K562 (cell line): ENCODE measurements around the gene GOLT1A. TPM values are rescaled to one million over a fixed set of nuclear protein-coding genes. Genes with fewer than 3 reads are reported as not detected.

Experiments
- ATAC-seq: fragments of 200-7000 bp; cut with Tn5 transposase; 3 replicates; pipeline ENCODE4 v1.9.1; 2020; ENCODE audit warnings: moderate library complexity
- BruUV-seq: library from RNA; stranded (reverse); fragments of 400-500 nt; replicated peaks from 2 replicates; lab custom pipeline; 2021; lab: Mats Ljungman, UMichigan
- CTCF ChIA-PET: fragments of 300-600 bp; formaldehyde crosslinking; extraction: SDS; loops from one replicate; lab custom pipeline; 2021; ENCODE audit warnings: low intra/inter-chr PET ratio; lab: Yijun Ruan, JAX
- POLR2A ChIA-PET: fragments of 300-600, 350-650 bp; sonication (Branson Sonifier 250); formaldehyde crosslinking; extraction: SDS; loops from one replicate; lab custom pipeline; 2021; ENCODE audit warnings: antibody characterized with exemption, inconsistent platforms; lab: Yijun Ruan, JAX
- DNase-seq, 4 experiments: peaks; one replicate each; pipeline versions ENCODE4 v3.0.0 to v3.0.0-alpha.2; 2011 to 2018; ENCODE audit warnings: low spot score in 3 of 4, mixed read lengths in 3 of 4; ENCODE audit errors: extremely low read depth in 1 of 4
- FAIRE-seq: peaks from 2 replicates; lab custom pipeline; 2011; peaks lifted over from hg19 to GRCh38; lab: Jason Lieb, UNC
- H2AFZ ChIP-seq: 2 replicates; pipeline ENCODE4 v1.6.0; 2011; ENCODE audit warnings: low read depth, low read length, control low read depth, inconsistent platforms
- H3K27ac ChIP-seq: fragments of 200-600 bp; 3 replicates; pipeline ENCODE4 v1.8.0; 2011; ENCODE audit warnings: low read depth, mild to moderate bottlenecking, control low read depth, inconsistent platforms, low read length, moderate library complexity, mixed read lengths; ENCODE audit errors: extremely low read depth
- H3K27me3 ChIP-seq, 2 experiments: fragments of 300-600 bp in 1 of 2; 2 replicates in 1 of 2; 3 replicates in 1 of 2; pipeline versions ENCODE4 v1.6.0 to v1.8.0; 2011; ENCODE audit warnings: inconsistent platforms in 2 of 2, low read length in 2 of 2, mild to moderate bottlenecking in 1 of 2, mixed read lengths in 1 of 2, moderate library complexity in 1 of 2; ENCODE audit not compliant: control insufficient read depth in 2 of 2, insufficient read depth in 2 of 2
- H3K36me3 ChIP-seq: fragments of 300-600 bp; 3 replicates; pipeline ENCODE4 v1.8.0; 2011; ENCODE audit warnings: mild to moderate bottlenecking, low read length, inconsistent platforms; ENCODE audit not compliant: control insufficient read depth, insufficient read depth
- H3K4me1 ChIP-seq, 2 experiments: fragments of 200-600 bp in 1 of 2; replicated peaks in 1 of 2; 2 replicates in 1 of 2; 3 replicates in 1 of 2; pipeline versions ENCODE4 v1.5.1 to v1.8.0; 2011; ENCODE audit warnings: inconsistent platforms in 2 of 2, low read length in 2 of 2, mild to moderate bottlenecking in 1 of 2, mixed read lengths in 1 of 2, moderate library complexity in 1 of 2; ENCODE audit not compliant: control insufficient read depth in 2 of 2, insufficient read depth in 2 of 2
- H3K4me2 ChIP-seq: 2 replicates; pipeline ENCODE4 v1.6.1; 2011; ENCODE audit warnings: low read length, control low read depth, inconsistent platforms, mixed read lengths; ENCODE audit not compliant: insufficient read depth
- H3K4me3 ChIP-seq: fragments of 200-600 bp; sonication (generic), shearing (Covaris generic); 2 replicates; pipeline ENCODE4 v1.5.1; 2016; ENCODE audit warnings: control low read depth, inconsistent platforms
- H3K79me2 ChIP-seq: fragments of 200-600 bp; 3 replicates; pipeline ENCODE4 v1.8.0; 2011; ENCODE audit warnings: low read length, inconsistent platforms; ENCODE audit not compliant: control insufficient read depth, insufficient read depth
- H3K9ac ChIP-seq, 2 experiments: 2 replicates each; pipeline versions ENCODE4 v1.6.0 to v1.6.1; 2011; ENCODE audit warnings: low read depth in 2 of 2, low read length in 2 of 2, control low read depth in 1 of 2, inconsistent platforms in 1 of 2, mild to moderate bottlenecking in 1 of 2, mixed read lengths in 1 of 2; ENCODE audit not compliant: insufficient read depth in 1 of 2
- H3K9me1 ChIP-seq: one replicate; pipeline ENCODE4 v1.6.0; 2011; ENCODE audit warnings: inconsistent platforms, mild to moderate bottlenecking, low read length, moderate library complexity; ENCODE audit not compliant: control insufficient read depth, insufficient read depth
- H3K9me3 ChIP-seq: replicated peaks from 2 replicates; pipeline ENCODE4 v1.5.1; 2011; ENCODE audit warnings: low read depth, low read length, inconsistent platforms; ENCODE audit not compliant: control insufficient read depth, insufficient read depth
- H4K20me1 ChIP-seq: replicated peaks from 2 replicates; pipeline ENCODE4 v1.6.1; 2011; ENCODE audit warnings: low read length, inconsistent platforms, mixed read lengths; ENCODE audit not compliant: control insufficient read depth, insufficient read depth
- CTCFL ChIP-seq: IDR thresholded peaks from 2 replicates; pipeline ENCODE4 v1.6.1; 2011; ENCODE audit warnings: borderline replicate concordance, low read depth, mild to moderate bottlenecking, moderate library complexity, low read length; ENCODE audit not compliant: insufficient read depth, poor library complexity, severe bottlenecking
- E2F3 ChIP-seq: fragments of 250-450 bp; sonication (Bioruptor Pico); IDR thresholded peaks from 2 replicates; pipeline ENCODE4 v1.4.0; 2020; ENCODE audit warnings: mild to moderate bottlenecking
- HIVEP1 ChIP-seq: fragments of 250-450 bp; sonication (Bioruptor Pico); IDR thresholded peaks from 2 replicates; pipeline ENCODE4 v1.4.0; 2020; ENCODE audit warnings: mild to moderate bottlenecking
- PRDM10 ChIP-seq: fragments of 450-650 bp; IDR thresholded peaks from 2 replicates; pipeline ENCODE4 v1.6.1; 2018; ENCODE audit not compliant: partially characterized antibody
- ZNF76 ChIP-seq: fragments of 250-450 bp; sonication (Bioruptor Pico); IDR thresholded peaks from 2 replicates; pipeline ENCODE4 v1.4.0; 2020; ENCODE audit warnings: mild to moderate bottlenecking, moderate library complexity, borderline replicate concordance
- ZSCAN32 ChIP-seq: fragments of 450-650 bp; formaldehyde crosslinking; IDR thresholded peaks from 2 replicates; pipeline ENCODE4 v1.4.0; 2020; ENCODE audit warnings: mild to moderate bottlenecking, moderate library complexity
- WGBS: fragments of 100-300 bp; shearing (Covaris generic); methylation state at CpG from one replicate; pipeline ENCODE4 v1.1.6; 2016; ENCODE audit warnings: low coverage, mixed read lengths; ENCODE audit not compliant: insufficient coverage; ENCODE audit errors: missing lambda C conversion rate; 5-methylcytosine and 5-hydroxymethylcytosine counted together
- in situ Hi-C: fragments of 300-500 bp; cut with MboI; formaldehyde crosslinking; loops from 4 replicates; pipeline ENCODE4 v1.15.0; 2018; ENCODE audit warnings: inconsistent platforms, mixed read lengths
- intact Hi-C: fragments of 100-400 bp; cut with micrococcal nuclease; formaldehyde crosslinking; loops from 2 replicates; pipeline ENCODE4 v1.14.2; 2022
- polyA plus RNA-seq, 8 experiments: library from polyadenylated mRNA; depleted of rRNA in 4 of 8; stranded (reverse) in 5 of 8; unstranded in 3 of 8; fragments of >200 nt; fragmentation: Nextera tagmentation in 2 of 8; fragmentation: Illumina TruSeq in 1 of 8; extraction: Ambion mirVana in 2 of 8; extraction: Trizol in 1 of 8; gene quantifications; 2 replicates each; pipeline versions ENCODE4 v1.2.1 to v1.2.3, GENCODE V29; 2011 to 2014; ENCODE audit warnings: inconsistent platforms in 1 of 8, missing spikeins in 1 of 8
- total RNA-seq, 7 experiments: library from RNA; depleted of rRNA in 6 of 7; stranded (reverse); fragments of >200 nt in 6 of 7; fragmentation: Illumina TruSeq in 2 of 7; extraction: Trizol in 2 of 7; gene quantifications; 2 replicates each; pipeline versions ENCODE4 v1.2.1 to v1.2.3, GENCODE V29; 2011 to 2021; ENCODE audit warnings: low replicate concordance in 1 of 7

Gene GOLT1A
- total and polyA plus RNA-seq, 9 of the 15 experiments (the other 6 are each of a cell fraction or from before 2014, with no cell fraction given), result not detected

GRCh38 chr1:204225841-204226735 lies 12.3 kb upstream of the GOLT1A start:
- WGBS, result 35% methylated on average over 16 of the region's 16 CpGs
- ATAC-seq, result no peak
- no peak for FAIRE-seq
- no peak for TF ChIP-seq ZNF76
- TF ChIP-seq HIVEP1 (CRISPR knock-in tag), result no peak
- TF ChIP-seq E2F3 (CRISPR knock-in tag), result no peak
- no peak for TF ChIP-seq CTCFL
- TF ChIP-seq ZSCAN32 (CRISPR knock-in tag), result no peak
- TF ChIP-seq PRDM10, result no peak
- TF ChIP-seq, all 486 proteins: peak for 0
- peaks cover 15% of the 10 kb centered on the region for H4K20me1 ChIP-seq
- intact Hi-C loops, result no loop called here
- H3K4me3 ChIP-seq, result no peak overlapping the region
- no TSS peak for BruUV-seq
- H3K4me2 ChIP-seq, result no peak overlapping the region
- H3K4me1 ChIP-seq, result peaks cover 13 to 17% of the 10 kb centered on the region in 2 experiments; a peak in 4 of 5 replicates
- H3K79me2 ChIP-seq, result no peaks in the 10 kb centered on the region
- no peak overlapping the region for H3K27ac ChIP-seq
- H3K9ac ChIP-seq, result no peak overlapping the region
- no peaks in the 10 kb centered on the region for H3K9me1 ChIP-seq
- no peak for DNase-seq
- no peak overlapping the region for H2AFZ ChIP-seq
- H3K36me3 ChIP-seq, result no peaks in the 10 kb centered on the region
- H3K9me3 ChIP-seq, result no peaks in the 10 kb centered on the region
- ChIA-PET CTCF (no interaction called here), POLR2A (interaction anchor here (1.3 kb wide), 1 partner anchor 12 kb away, joined by 3 read pairs; the partner anchor contains the start of gene GOLT1A)
- in situ Hi-C loops, result no loop called here
- peaks cover 22 to 47% of the 10 kb centered on the region in 2 experiments for H3K27me3 ChIP-seq
